Spleen (tissue), 7 donors: ENCODE measurements around the gene KNL1.

Source experiments
- CTCF ChIP-seq, 11 experiments: fragments of 200-600 bp in 7 of 11; fragments of 450-650 bp in 4 of 11; sonication (generic) in 4 of 11; IDR thresholded peaks in 8 of 11; conservative IDR thresholded peaks in 3 of 11; 1 replicate in 7 of 11; 2 replicates in 4 of 11; pipeline versions ENCODE4 v1.4.0 to v1.8.0; 2016 to 2021; ENCODE audit warnings: antibody characterized with exemption in 11 of 11, inconsistent platforms in 4 of 11, mild to moderate bottlenecking in 1 of 11
- POLR2A ChIP-seq, 3 donors: fragments of 450-650 bp; IDR thresholded peaks; one replicate each; pipeline ENCODE4 v1.5.1; 2017; ENCODE audit warnings: antibody characterized with exemption in 3 of 3, mild to moderate bottlenecking in 1 of 3
- POLR2AphosphoS5 ChIP-seq, 3 donors: sonication (generic); formaldehyde crosslinking; IDR thresholded peaks; one replicate each; pipeline ENCODE4 v1.5.1; 2017; ENCODE audit warnings: antibody characterized with exemption in 3 of 3
- donor health status: DM: no; HTN: no; CAD: no; lungs with moderate emphysema.
- donor health status: DM: no; HTN: no; CAD: no.
- donor health status: DM: no; HTN: no; CAD: no.

- TF ChIP-seq CTCF (IDR thresholded peaks at IDR 0.05 in 8 of 11, conservative IDR thresholded peaks at IDR 0.05 in 3 of 11) (no peak), POLR2AphosphoS5 (IDR thresholded peaks at IDR 0.05) (no peak), POLR2A (IDR thresholded peaks at IDR 0.05) (no peak)
Observed at GRCh38 chr15:40680151-40680550, 86.1 kb downstream of the KNL1 start.
